ENCODE data around the gene PPARG. TPM values are rescaled to one million over a fixed set of nuclear protein-coding genes. Genes with fewer than 3 reads are reported as not detected.
"Not testable (repeated sequence)": the region's sequence is repeated elsewhere in the genome, so short reads cannot be mapped to it uniquely, and the experiment has no call there.

The PPARG gene
- total RNA-seq, 1 donor from 2014 or later, result 349 TPM

GRCh38 chr3:12457380-12457779, 168.5 kb downstream of the PPARG start:
- DNase-seq (ENCODE audit: low spot score), result not testable (repeated sequence)

- DNase-seq (ENCODE audit: low spot score), result no peak
Observed at GRCh38 chr3:12458901-12459300, 170.0 kb downstream of the PPARG start.

DNA sequence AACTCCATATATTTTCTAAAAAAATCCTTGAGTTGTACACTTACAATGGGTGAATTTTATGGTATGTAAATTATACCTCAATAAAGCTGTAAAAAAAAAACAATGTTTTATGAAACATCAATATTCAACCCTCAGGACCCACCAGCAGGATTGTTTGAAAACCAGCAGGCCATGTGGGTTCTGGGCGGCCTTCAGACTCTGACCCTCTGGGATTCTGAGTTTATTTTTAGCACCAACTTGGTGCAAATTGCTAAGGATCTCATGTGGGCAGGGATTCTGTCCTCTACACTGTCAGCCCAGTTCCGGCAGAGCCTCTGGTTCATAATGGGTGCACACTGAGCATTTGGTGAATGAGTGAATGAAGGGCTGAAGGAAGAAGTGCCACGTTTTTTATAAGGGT, 171.3 kb downstream of the PPARG start:
- no peak for DNase-seq (ENCODE audit: low spot score)

- DNase-seq (ENCODE audit: low spot score), result no peak
Observed at GRCh38 chr3:12461097-12461649, 172.3 kb downstream of the PPARG start.

DNA sequence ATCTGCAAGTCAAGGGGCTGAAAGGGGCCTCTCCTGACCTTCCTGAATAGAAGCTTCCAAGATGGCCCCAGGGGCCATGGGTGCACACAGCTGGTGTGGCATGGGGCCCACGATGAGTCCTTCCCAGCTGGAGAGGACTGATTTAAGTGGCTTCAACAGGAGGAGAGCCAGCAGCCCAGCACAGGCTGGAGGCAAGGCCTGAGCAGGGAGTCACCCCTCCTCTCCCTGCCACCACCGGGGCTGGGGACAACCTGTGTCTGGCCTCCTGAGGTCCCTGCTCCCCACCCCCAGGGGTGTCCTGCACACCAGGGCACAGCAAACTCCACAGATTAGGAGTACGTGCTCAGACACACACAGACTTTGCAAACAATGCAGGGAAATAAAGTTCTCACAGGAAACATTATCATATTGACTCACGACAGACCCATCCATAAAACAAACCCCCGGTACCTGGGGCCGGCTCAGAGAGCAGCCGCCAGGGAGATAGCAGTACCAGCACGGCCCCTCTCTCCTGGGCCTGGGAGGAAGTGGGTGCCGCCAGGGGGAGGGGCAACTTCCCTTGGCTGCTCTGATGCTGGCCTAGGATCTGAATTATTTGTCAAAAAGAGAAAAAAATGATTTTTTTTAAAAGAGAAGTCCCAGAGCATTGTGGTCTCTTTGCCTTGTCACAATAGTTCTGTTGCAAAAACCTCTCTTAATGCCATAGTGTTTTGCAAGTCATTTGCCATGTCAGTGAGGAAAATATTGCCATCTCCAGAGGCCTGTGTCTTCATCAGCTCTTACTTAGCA, 173.5 kb downstream of the PPARG start:
- no peak for DNase-seq (ENCODE audit: low spot score)

DNA sequence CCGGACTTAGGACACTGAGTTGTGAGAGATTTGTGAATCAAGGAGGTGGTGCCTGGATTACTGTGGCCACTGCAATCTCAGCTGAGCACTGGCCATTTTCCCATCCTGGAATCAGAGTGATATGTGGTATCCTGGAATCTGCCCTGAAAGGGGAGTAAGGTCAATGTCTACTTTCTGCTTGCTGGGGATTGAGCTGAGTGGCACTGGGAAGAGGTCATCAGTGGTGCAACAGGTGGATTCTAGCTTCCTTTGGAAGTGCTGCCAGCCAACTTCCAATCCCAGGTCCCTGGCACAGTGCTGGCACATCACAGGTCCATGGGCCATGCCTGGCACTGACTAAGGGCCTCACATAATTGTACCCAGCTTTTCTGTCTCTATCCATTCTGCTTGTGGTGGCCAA, 174.8 kb downstream of the PPARG start:
- DNase-seq (ENCODE audit: low spot score), result no peak

- DNase-seq (ENCODE audit: low spot score), result no peak
Observed at GRCh38 chr3:12464181-12464580, 175.3 kb downstream of the PPARG start.

DNA sequence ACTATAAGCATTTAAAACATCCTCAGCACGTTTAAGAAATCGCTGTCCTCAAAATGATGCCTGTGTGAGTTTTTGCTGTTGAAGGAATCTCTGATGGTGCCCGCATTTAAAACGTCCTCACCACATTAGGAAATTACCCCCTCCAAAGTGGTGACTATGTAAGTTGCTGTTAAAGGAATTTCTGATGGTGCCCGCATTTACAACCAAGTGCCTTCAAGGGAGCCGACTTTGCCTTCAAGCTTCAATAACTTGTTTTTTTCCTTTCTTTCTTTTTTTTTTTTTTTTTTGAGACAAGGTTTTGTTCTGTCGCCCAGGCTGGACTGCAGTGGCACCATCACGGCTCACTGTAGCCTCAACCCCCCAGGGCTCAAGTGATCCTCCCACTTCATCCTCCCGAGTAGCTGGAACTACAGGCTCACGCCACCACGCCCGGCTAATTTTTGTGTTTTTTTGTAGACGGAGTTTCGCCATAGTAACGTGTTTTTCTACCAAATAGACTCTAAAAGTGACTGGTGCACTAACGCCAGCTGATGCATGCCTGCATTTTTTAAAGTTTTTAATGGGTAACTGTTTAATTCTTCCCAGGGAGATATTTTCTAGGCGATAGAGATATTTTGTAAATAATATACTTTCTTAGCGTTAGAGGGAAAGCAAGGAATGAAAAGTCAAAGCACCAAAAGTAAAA, 176.4 kb downstream of the PPARG start:
- DNase-seq (ENCODE audit: low spot score), result no peak

- no peak for DNase-seq (ENCODE audit: low spot score)
Observed at GRCh38 chr3:12465836-12466225, 177.0 kb downstream of the PPARG start.

- peak; percentile 24 for DNase-seq (ENCODE audit: low spot score)
Observed at GRCh38 chr3:12467746-12468145, 178.9 kb downstream of the PPARG start.

GRCh38 chr3:12468276-12468675, 179.4 kb downstream of the PPARG start:
- DNase-seq (ENCODE audit: low spot score), result no peak

DNA sequence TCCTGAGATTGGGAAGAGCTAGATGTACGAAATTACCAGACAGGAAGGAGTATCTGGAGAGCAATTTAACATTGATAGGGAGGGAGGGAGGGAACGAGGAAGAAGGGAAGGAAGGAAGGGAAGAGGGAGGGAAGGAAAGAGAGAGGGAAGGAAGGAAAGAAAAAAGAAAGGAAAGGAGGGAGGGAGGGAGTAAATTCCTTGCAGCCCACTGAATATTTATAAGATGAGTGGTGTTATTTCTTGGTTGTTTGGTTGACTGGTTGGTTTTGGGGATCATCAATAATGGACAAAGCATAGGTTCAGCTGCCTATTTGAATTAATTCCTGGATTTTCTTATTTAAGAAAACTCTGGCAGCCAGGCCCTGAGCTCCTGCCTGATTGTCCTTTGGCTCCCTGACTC, 179.9 kb downstream of the PPARG start:
- no peak for DNase-seq (ENCODE audit: low spot score)

GRCh38 chr3:12469222-12469621, 180.4 kb downstream of the PPARG start:
- DNase-seq (ENCODE audit: low spot score), result peak; percentile 45

- no peak for DNase-seq (ENCODE audit: low spot score)
Observed at GRCh38 chr3:12470111-12470510, 181.2 kb downstream of the PPARG start.

DNA sequence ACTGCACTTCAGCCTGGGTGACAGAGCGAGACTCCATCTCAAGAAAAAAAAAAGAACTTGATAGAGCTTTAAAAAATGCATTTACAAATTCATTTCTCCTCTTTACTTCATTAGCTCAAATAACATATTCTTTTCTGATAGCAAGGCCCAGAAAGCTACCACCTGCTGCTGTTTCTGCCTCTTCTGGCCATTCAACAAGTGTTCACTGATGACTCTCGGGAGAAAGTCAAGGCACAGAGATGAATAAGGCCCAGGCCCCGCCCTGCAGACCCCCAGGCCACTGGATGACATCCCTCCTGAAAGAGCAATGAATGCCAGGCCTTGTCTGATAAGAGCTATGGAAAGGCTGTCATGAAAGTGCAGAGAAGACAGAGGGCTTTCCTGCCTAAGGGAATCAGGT, 181.8 kb downstream of the PPARG start:
- DNase-seq (ENCODE audit: low spot score), result no peak

DNA sequence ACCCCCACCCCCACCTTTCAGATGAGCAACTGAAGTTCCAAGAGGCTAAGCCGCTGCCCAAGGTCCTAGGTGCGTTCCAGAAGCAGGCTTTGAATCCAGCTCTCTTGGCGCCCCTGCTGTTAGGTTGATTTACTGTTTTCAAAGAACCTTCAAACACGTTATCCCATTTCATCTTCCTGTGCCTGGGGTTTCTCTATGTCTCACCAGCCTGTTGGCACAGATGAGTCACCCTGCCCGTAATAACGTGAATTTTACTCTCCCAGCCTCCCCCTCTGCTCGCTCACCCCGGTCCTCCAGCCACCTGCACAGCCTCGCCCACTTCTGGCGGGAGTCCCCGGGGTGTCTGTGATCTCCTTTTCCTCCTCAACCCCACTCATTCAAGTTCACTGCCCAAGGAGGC, 182.4 kb downstream of the PPARG start:
- peak; percentile 79 for DNase-seq (ENCODE audit: low spot score)

DNA sequence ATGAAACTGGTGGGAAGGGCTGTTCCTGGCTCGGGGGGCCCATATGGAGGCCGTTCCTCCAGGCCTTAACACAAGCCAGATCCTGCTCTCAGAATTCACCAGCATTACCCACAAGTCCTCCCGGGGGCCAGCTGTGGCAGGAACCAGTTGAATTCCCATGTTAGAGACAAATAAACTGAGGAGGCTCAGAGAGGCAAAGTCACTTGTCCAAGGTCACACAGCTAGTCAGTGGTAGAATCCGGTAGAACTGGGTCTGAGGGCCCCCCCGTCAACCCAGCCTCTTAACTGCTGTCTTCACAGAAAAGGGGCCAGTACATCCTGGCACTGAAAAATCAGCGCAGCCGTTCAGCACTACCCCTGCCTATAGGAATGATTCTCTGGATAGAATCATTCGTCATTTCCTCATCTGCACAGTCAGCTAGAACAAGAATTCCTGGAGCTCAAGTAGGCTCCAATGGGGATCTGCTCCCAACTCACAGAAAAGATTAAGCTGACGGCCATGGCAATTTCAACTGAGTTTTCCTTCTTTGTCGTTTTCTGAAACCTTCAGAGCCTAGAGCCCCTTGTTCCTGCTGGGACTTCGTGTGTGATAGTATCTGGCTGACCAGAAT, 183.2 kb downstream of the PPARG start:
- no peak for DNase-seq (ENCODE audit: low spot score)

DNA sequence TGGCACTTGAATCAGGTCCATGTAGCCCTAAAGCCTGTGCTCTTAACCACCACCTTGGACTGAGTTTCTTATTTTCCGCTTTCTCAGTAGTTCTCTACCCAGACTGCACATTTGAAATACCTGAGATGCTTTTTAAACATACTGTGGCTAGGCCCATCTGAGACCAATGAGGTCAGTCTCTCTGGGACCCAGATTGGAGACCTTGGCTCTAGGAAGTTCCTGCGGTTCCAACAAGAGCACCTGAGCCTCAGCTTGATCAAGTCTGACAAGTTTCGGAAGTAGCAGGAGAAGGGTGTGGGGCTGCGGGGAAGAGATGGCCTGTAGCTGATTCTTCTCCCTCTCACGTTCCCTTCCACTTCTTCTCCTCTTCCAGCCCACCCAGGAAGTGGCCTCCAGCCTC, 183.9 kb downstream of the PPARG start:
- DNase-seq (ENCODE audit: low spot score), result no peak

- DNase-seq (ENCODE audit: low spot score), result no peak
Observed at GRCh38 chr3:12473511-12473910, 184.6 kb downstream of the PPARG start.

- DNase-seq (ENCODE audit: low spot score), result peak; percentile 14
Observed at GRCh38 chr3:12476238-12476897, 187.5 kb downstream of the PPARG start.

GRCh38 chr3:12477256-12477655, 188.4 kb downstream of the PPARG start:
- peak; percentile 37 for DNase-seq (ENCODE audit: low spot score)

GRCh38 chr3:12478326-12478725, 189.5 kb downstream of the PPARG start:
- DNase-seq (ENCODE audit: low spot score), result no peak

Measured in mesenteric fat pad (tissue), 1 donor.